Naive thymus-derived CD4-positive, alpha-beta T cell (primary cell): ENCODE data around the gene DMWD. TPM values are rescaled to one million over a fixed set of nuclear protein-coding genes. Genes with fewer than 3 reads are reported as not detected.
A peak's percentile ranks its signal among the peaks of the same experiment; 100 is the strongest.

Experiments used
- ATAC-seq: fragments of 150-1000 bp; cut with Tn5 transposase; 2 replicates; pipeline ENCODE4 v1.10.0; 2021; ENCODE audit warnings: mild to moderate bottlenecking, moderate library complexity
- CTCF ChIA-PET: fragments of 350-600 bp; sonication (Branson Sonifier 250); formaldehyde crosslinking; loops from one replicate; lab custom pipeline; 2021; ENCODE audit warnings: antibody characterized with exemption; lab: Charles Lee
- POLR2A ChIA-PET: fragments of 350-600 bp; sonication (Branson Sonifier 250); formaldehyde crosslinking; loops from one replicate; lab custom pipeline; 2021; ENCODE audit warnings: antibody characterized with exemption, inconsistent platforms; lab: Charles Lee
- DNase-seq, 9 donors: peaks; one replicate each; pipeline versions ENCODE4 v3.0.0 to v3.0.0-alpha.2; 2020 to 2022; ENCODE audit warnings: mixed read lengths in 1 of 9
- H3K27ac ChIP-seq: one replicate; pipeline ENCODE4 v1.7.0; 2013; ENCODE audit warnings: mild to moderate bottlenecking, low read depth, low read length, moderate library complexity
- H3K27me3 ChIP-seq, 2 donors: one replicate each; pipeline ENCODE4 v1.7.0; 2013; ENCODE audit warnings: low read length in 2 of 2, mild to moderate bottlenecking in 2 of 2, moderate library complexity in 2 of 2; ENCODE audit not compliant: control insufficient read depth in 2 of 2, insufficient read depth in 2 of 2
- H3K36me3 ChIP-seq, 3 experiments: 1 replicate in 2 of 3; 2 replicates in 1 of 3; pipeline ENCODE4 v1.7.0; 2013; ENCODE audit warnings: low read length in 3 of 3, mild to moderate bottlenecking in 3 of 3, moderate library complexity in 1 of 3; ENCODE audit not compliant: insufficient read depth in 3 of 3, control insufficient read depth in 2 of 3
- H3K4me1 ChIP-seq, 2 donors: one replicate each; pipeline ENCODE4 v1.7.0; 2013; ENCODE audit warnings: low read length in 2 of 2, mild to moderate bottlenecking in 2 of 2, moderate library complexity in 1 of 2; ENCODE audit not compliant: control insufficient read depth in 2 of 2, insufficient read depth in 2 of 2
- H3K4me3 ChIP-seq: 2 replicates; pipeline ENCODE4 v1.7.0; 2013; ENCODE audit warnings: mild to moderate bottlenecking, low read length
- H3K9me3 ChIP-seq, 3 experiments: 1 replicate in 2 of 3; 2 replicates in 1 of 3; pipeline ENCODE4 v1.7.0; 2013; ENCODE audit warnings: low read length in 3 of 3; ENCODE audit not compliant: control insufficient read depth in 2 of 3
- H3K27ac Mint-ChIP-seq, 9 donors: one replicate each; pipeline ENCODE4 v1.8.0; 2020 to 2022; ENCODE audit warnings: mixed read lengths in 9 of 9, mild to moderate bottlenecking in 8 of 9, moderate library complexity in 5 of 9, inconsistent platforms in 2 of 9
- H3K27me3 Mint-ChIP-seq, 5 donors: one replicate each; pipeline ENCODE4 v1.8.0; 2021 to 2022; ENCODE audit warnings: mixed read lengths in 5 of 5, mild to moderate bottlenecking in 1 of 5
- H3K36me3 Mint-ChIP-seq, 5 donors: one replicate each; pipeline ENCODE4 v1.8.0; 2020 to 2022; ENCODE audit warnings: mixed read lengths in 5 of 5, mild to moderate bottlenecking in 3 of 5, inconsistent platforms in 1 of 5
- H3K4me1 Mint-ChIP-seq, 7 donors: one replicate each; pipeline ENCODE4 v1.8.0; 2020 to 2022; ENCODE audit warnings: mixed read lengths in 7 of 7, mild to moderate bottlenecking in 3 of 7, inconsistent platforms in 1 of 7
- H3K4me3 Mint-ChIP-seq, 10 donors: one replicate each; pipeline ENCODE4 v1.8.0; 2020 to 2022; ENCODE audit warnings: mild to moderate bottlenecking in 10 of 10, mixed read lengths in 10 of 10, moderate library complexity in 6 of 10, inconsistent platforms in 2 of 10
- H3K9me3 Mint-ChIP-seq, 11 donors: one replicate each; pipeline ENCODE4 v1.8.0; 2020 to 2022; ENCODE audit warnings: mixed read lengths in 11 of 11, mild to moderate bottlenecking in 4 of 11, inconsistent platforms in 1 of 11, moderate library complexity in 1 of 11
- intact Hi-C, 2 donors: fragments of 100-400 bp; cut with micrococcal nuclease; formaldehyde crosslinking; loops; one replicate each; pipeline ENCODE4 v1.15.1; 2023
- polyA plus RNA-seq, 2 donors: library from polyadenylated mRNA; unstranded; fragments of 300-500 nt; fragmentation: Illumina TruSeq; gene quantifications; one replicate each; pipeline ENCODE4 v1.2.3, GENCODE V29; 2021
- total RNA-seq, 6 experiments: library from RNA in 5 of 6; stranded (reverse) in 5 of 6; gene quantifications; 1 replicate in 5 of 6; 2 replicates in 1 of 6; pipeline ENCODE4 v1.2.3 and lab custom pipeline; 2021 to 2026

The DMWD gene
- total and polyA plus RNA-seq, 7 experiments from 2014 or later: 3.7 to 43.2 (median 22.9) TPM

DNA sequence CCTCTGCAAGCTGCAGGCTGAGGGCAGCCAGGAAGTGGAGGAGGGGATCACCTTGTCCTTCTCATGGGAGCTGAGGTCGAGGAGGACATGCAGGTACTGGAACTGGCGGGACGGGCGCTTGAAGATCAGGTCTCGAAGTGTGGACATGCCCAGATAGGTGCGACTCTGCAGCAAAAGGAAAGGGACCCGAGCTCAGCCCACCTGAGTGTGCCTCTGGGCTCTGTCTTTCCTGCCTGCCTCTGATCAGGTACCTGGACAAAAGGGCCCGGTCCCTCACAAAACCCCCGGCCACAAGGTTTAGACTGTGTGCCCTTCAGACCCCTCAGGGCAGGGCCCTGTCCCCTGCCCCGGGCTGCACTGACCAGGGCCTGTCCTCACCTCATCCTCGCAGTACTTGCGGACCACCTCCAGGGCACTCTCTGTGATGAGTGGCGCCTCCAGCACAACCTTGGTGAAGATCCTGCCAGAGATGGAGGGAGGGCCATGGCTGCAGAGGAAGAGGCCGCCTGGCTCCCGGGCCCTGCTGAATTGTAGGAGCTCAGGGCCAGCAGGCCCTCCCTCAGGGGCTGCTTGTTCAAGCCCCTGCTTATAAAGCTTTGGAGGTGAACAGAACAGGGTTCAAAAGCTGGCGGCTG, 34.9 kb upstream of the DMWD start:
- no peaks in the 10 kb centered on the region for H3K27me3 ChIP-seq
- Mint-ChIP-seq H3K9me3 (no peaks in the 10 kb centered on the region), H3K27ac (peak overlapping the region in 2 of 9 donors; percentile 6 to 29), H3K27me3 (no peaks in the 10 kb centered on the region), H3K4me3 (no peak overlapping the region), H3K4me1 (peaks cover 0 to 14% (median 6%) of the 10 kb centered on the region in 7 donors), H3K36me3 (peaks cover 8 to 49% (median 24%) of the 10 kb centered on the region in 5 donors)
- ATAC-seq: no peak
- no peak overlapping the region for H3K27ac ChIP-seq
- no peaks in the 10 kb centered on the region for H3K9me3 ChIP-seq
- DNase-seq: no peak
- no peaks in the 10 kb centered on the region for H3K4me1 ChIP-seq
- H3K36me3 ChIP-seq: peaks cover 8 to 97% (median 17%) of the 10 kb centered on the region in 3 experiments
- no peak overlapping the region for H3K4me3 ChIP-seq
- intact Hi-C loops: no loop called here
- CTCF ChIA-PET: interaction anchor here (1.8 kb wide), 1 partner anchor 11 kb away, joined by 4 read pairs; no protein-coding TSS in a partner anchor
- POLR2A ChIA-PET: no interaction called here

- Mint-ChIP-seq H3K27me3 (no peaks in the 10 kb centered on the region), H3K36me3 (peaks cover 8 to 44% (median 22%) of the 10 kb centered on the region in 5 donors), H3K27ac (peak overlapping the region in 1 of 9 donors; percentile 6), H3K4me3 (no peak overlapping the region), H3K9me3 (no peaks in the 10 kb centered on the region), H3K4me1 (peaks cover 0 to 14% (median 6%) of the 10 kb centered on the region in 7 donors)
- Histone ChIP-seq H3K27me3 (no peaks in the 10 kb centered on the region), H3K27ac (no peak overlapping the region), H3K4me1 (no peaks in the 10 kb centered on the region), H3K36me3 (peaks cover 4 to 95% (median 17%) of the 10 kb centered on the region in 3 experiments), H3K9me3 (no peaks in the 10 kb centered on the region), H3K4me3 (no peak overlapping the region)
- intact Hi-C loops: no loop called here
- ChIA-PET CTCF (interaction anchor here (1.8 kb wide), 1 partner anchor 10 kb away, joined by 4 read pairs; no protein-coding TSS in a partner anchor), POLR2A (no interaction called here)
- no peak for ATAC-seq
- DNase-seq: no peak
These were observed 34.3 kb upstream of the DMWD start for GRCh38 chr19:45826934-45827333.

- Mint-ChIP-seq H3K27ac (no peak overlapping the region), H3K9me3 (no peaks in the 10 kb centered on the region), H3K36me3 (peaks cover 8 to 40% (median 21%) of the 10 kb centered on the region in 5 donors), H3K27me3 (no peaks in the 10 kb centered on the region), H3K4me1 (peaks cover 0 to 14% (median 6%) of the 10 kb centered on the region in 7 donors), H3K4me3 (no peak overlapping the region)
- Histone ChIP-seq H3K4me3 (no peak overlapping the region), H3K4me1 (no peaks in the 10 kb centered on the region), H3K36me3 (peaks cover 0 to 95% (median 12%) of the 10 kb centered on the region in 3 experiments), H3K27ac (no peak overlapping the region), H3K9me3 (no peaks in the 10 kb centered on the region), H3K27me3 (no peaks in the 10 kb centered on the region)
- CTCF ChIA-PET: interaction anchor here (1.0 to 1.8 kb wide), 2 partner anchors 10 to 27 kb away, joined by 3 to 4 read pairs; no protein-coding TSS in a partner anchor
- POLR2A ChIA-PET: no interaction called here
- DNase-seq (no peak), ATAC-seq (no peak)
- intact Hi-C loops: no loop called here
These were observed 33.6 kb upstream of the DMWD start for GRCh38 chr19:45825917-45826893.

GRCh38 chr19:45825263-45825605, 32.6 kb upstream of the DMWD start:
- no peaks in the 10 kb centered on the region for H3K9me3 Mint-ChIP-seq
- Histone ChIP-seq H3K36me3 (peaks cover 0 to 96% (median 12%) of the 10 kb centered on the region in 3 experiments), H3K4me1 (no peaks in the 10 kb centered on the region), H3K27ac (no peak overlapping the region), H3K9me3 (no peaks in the 10 kb centered on the region), H3K27me3 (no peaks in the 10 kb centered on the region), H3K4me3 (no peak overlapping the region)
- H3K27me3 Mint-ChIP-seq: no peaks in the 10 kb centered on the region
- H3K36me3 Mint-ChIP-seq: peaks cover 8 to 38% (median 19%) of the 10 kb centered on the region in 5 donors
- POLR2A ChIA-PET: no interaction called here
- DNase-seq: no peak
- no peak overlapping the region for H3K4me3 Mint-ChIP-seq
- CTCF ChIA-PET: no interaction called here
- intact Hi-C loops: no loop called here
- H3K27ac Mint-ChIP-seq: peak overlapping the region in 1 of 9 donors; percentile 32
- H3K4me1 Mint-ChIP-seq: peaks cover 0 to 12% (median 6%) of the 10 kb centered on the region in 7 donors
- ATAC-seq: no peak

DNA sequence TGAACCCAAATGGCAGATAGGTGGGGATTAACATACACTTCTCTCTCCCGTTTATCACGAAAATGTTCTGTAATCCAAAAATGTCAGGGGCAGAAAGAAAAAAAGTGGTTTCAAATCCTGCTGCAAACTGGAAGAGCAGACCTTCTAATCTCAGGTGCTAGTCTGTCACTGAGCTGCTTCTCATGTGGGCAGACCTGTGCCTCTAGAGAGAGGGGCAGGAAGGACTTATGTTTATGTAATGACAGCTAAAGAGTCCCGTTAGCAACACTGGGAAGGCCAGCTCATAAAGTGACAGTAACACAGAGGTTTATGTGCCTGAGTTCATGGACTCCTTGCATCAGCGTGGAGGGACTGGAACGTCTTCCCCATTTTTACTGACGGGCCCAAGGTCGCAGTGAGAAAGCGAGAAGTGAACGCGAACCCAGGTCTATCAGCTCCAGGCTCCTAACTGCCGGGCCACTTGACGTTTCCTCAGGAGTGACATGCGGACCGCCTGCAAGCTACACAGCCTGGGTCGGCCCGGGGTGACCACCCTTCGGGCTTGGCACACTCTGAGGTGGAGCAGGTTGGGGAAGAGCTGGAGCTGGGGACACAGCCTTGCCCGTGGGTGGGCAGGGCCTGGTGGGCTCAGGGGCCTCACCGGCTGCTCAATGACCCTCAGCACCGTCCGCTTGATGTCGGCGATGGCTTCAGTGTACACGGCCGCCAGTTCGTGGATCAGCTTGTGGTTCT, 32.1 kb upstream of the DMWD start:
- H3K27me3 Mint-ChIP-seq: no peaks in the 10 kb centered on the region
- Histone ChIP-seq H3K36me3 (peaks cover 0 to 96% (median 12%) of the 10 kb centered on the region in 3 experiments), H3K27me3 (no peaks in the 10 kb centered on the region), H3K4me3 (no peak overlapping the region), H3K9me3 (no peaks in the 10 kb centered on the region), H3K4me1 (no peaks in the 10 kb centered on the region), H3K27ac (no peak overlapping the region)
- intact Hi-C loops: no loop called here
- peak overlapping the region in 6 of 9 donors; percentile 5 to 77 (median 35) for H3K27ac Mint-ChIP-seq
- peak overlapping the region in 3 of 10 donors; percentile 14 to 55 (median 29) for H3K4me3 Mint-ChIP-seq
- peaks cover 0 to 10% (median 6%) of the 10 kb centered on the region in 7 donors for H3K4me1 Mint-ChIP-seq
- DNase-seq: no peak
- no peak for ATAC-seq
- peaks cover 8 to 36% (median 19%) of the 10 kb centered on the region in 5 donors for H3K36me3 Mint-ChIP-seq
- ChIA-PET POLR2A (no interaction called here), CTCF (no interaction called here)
- no peaks in the 10 kb centered on the region for H3K9me3 Mint-ChIP-seq

DNA sequence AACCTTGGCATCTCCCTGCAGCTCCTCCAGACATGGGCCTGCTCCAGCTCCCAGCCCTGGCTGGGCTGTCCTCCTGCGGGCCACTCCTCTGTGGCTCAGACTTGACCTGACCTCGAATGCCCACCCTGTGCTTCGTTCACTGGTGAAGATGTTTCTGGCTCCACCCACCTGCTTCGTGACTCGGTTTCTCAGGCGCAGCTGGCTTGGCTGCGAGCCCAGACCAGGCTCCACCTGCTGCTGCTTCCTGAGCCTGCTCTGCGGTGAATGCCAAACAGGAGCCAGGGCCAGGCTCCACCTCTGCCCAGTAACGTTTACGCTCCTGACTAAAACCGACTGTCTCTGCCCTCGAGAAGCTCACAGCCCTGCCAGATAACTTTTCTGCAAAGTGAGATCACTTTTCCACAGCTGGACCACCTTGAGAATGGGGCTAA, 31.4 kb upstream of the DMWD start:
- Mint-ChIP-seq H3K36me3 (peaks cover 8 to 30% (median 15%) of the 10 kb centered on the region in 5 donors), H3K27me3 (no peaks in the 10 kb centered on the region), H3K4me1 (peaks cover 0 to 10% (median 6%) of the 10 kb centered on the region in 7 donors), H3K4me3 (peak overlapping the region in 2 of 10 donors; percentile 8 to 29), H3K9me3 (no peaks in the 10 kb centered on the region), H3K27ac (peak overlapping the region in 4 of 9 donors; percentile 21 to 77 (median 40))
- Histone ChIP-seq H3K4me3 (no peak overlapping the region), H3K27me3 (no peaks in the 10 kb centered on the region), H3K4me1 (no peaks in the 10 kb centered on the region), H3K27ac (no peak overlapping the region), H3K9me3 (no peaks in the 10 kb centered on the region), H3K36me3 (peaks cover 0 to 96% (median 12%) of the 10 kb centered on the region in 3 experiments)
- CTCF ChIA-PET: no interaction called here
- ATAC-seq: no peak
- POLR2A ChIA-PET: no interaction called here
- no peak for DNase-seq
- intact Hi-C loops: no loop called here
